DND-41 (cell line): Measurements from ENCODE around the gene GGT5.

Experiments
- CTCF ChIP-seq: IDR thresholded peaks from 2 replicates; pipeline ENCODE4 v1.5.1; 2012; ENCODE audit warnings: borderline replicate concordance, low read length, moderate library complexity, mild to moderate bottlenecking; ENCODE audit not compliant: poor library complexity, severe bottlenecking; ENCODE audit errors: extremely low read depth
- EZH2 ChIP-seq: IDR thresholded peaks from 3 replicates; pipeline ENCODE4 v1.6.1; 2012; ENCODE audit warnings: borderline replicate concordance, low read depth, mild to moderate bottlenecking, moderate library complexity, low read length, inconsistent platforms; ENCODE audit not compliant: severe bottlenecking

GRCh38 chr22:24184057-24184798, 60.7 kb downstream of the GGT5 start:
- TF ChIP-seq CTCF, result no peak
- no peak for TF ChIP-seq EZH2
